HepG2 (cell line): ENCODE results near the gene TUT7. TPM values are rescaled to one million over a fixed set of nuclear protein-coding genes. Genes with fewer than 3 reads are reported as not detected.

Experiments used
- DMTF1 ChIP-seq: sonication (generic); formaldehyde crosslinking; IDR thresholded peaks from 2 replicates; pipeline ENCODE4 v1.4.0; 2020; ENCODE audit warnings: mild to moderate bottlenecking, missing genetic modification reagents
- GLMP ChIP-seq: sonication (generic); formaldehyde crosslinking; IDR thresholded peaks from 2 replicates; pipeline ENCODE4 v1.9.0; 2021; ENCODE audit warnings: missing genetic modification reagents, mild to moderate bottlenecking, borderline replicate concordance
- HNRNPK ChIP-seq: fragments of 200-400 bp; formaldehyde crosslinking; IDR thresholded peaks from 2 replicates; pipeline ENCODE4 v1.6.1; 2018; ENCODE audit warnings: low read length, low read depth, moderate library complexity, mild to moderate bottlenecking; ENCODE audit not compliant: poor library complexity, severe bottlenecking
- MYPOP ChIP-seq: sonication (generic); formaldehyde crosslinking; IDR thresholded peaks from 2 replicates; pipeline ENCODE4 v1.8.1; 2023; ENCODE audit warnings: mild to moderate bottlenecking, moderate library complexity, missing genetic modification reagents
- NCOA1 ChIP-seq: sonication (generic); formaldehyde crosslinking; IDR thresholded peaks from 2 replicates; pipeline ENCODE4 v1.9.0; 2021; ENCODE audit warnings: missing genetic modification reagents
- NR3C1 ChIP-seq: sonication (generic); formaldehyde crosslinking; IDR thresholded peaks from 2 replicates; pipeline ENCODE4 v1.4.0; 2020; ENCODE audit warnings: missing genetic modification reagents
- PCBP1 ChIP-seq: fragments of 200-400 bp; formaldehyde crosslinking; IDR thresholded peaks from 2 replicates; pipeline ENCODE4 v1.6.1; 2017; ENCODE audit warnings: mild to moderate bottlenecking, low read depth, low read length, borderline replicate concordance
- RAD21 ChIP-seq: fragments of 450-650 bp; formaldehyde crosslinking; IDR thresholded peaks from 2 replicates; pipeline ENCODE4 v1.5.0; 2020; ENCODE audit warnings: mild to moderate bottlenecking
- RARA ChIP-seq: IDR thresholded peaks from 2 replicates; pipeline ENCODE4 v1.6.1; 2016; ENCODE audit warnings: missing genetic modification reagents, missing compliant biosample characterization
- RFX5 ChIP-seq: IDR thresholded peaks from 2 replicates; pipeline ENCODE4 v1.6.1; 2011; ENCODE audit warnings: low read depth, low read length, improper control_type of control experiment
- SNAI1 ChIP-seq: sonication (generic); formaldehyde crosslinking; IDR thresholded peaks from 2 replicates; pipeline ENCODE4 v1.5.0; 2020; ENCODE audit warnings: mild to moderate bottlenecking, missing genetic modification reagents, borderline replicate concordance
- TAF1 ChIP-seq: sonication (generic); formaldehyde crosslinking; IDR thresholded peaks from 2 replicates; pipeline ENCODE4 v1.4.0; 2020; ENCODE audit warnings: missing genetic modification reagents
- ZBTB10 ChIP-seq: sonication (generic); formaldehyde crosslinking; IDR thresholded peaks from 2 replicates; pipeline ENCODE4 v1.4.0; 2020; ENCODE audit warnings: missing genetic modification reagents, borderline replicate concordance
- ZNF446 ChIP-seq: sonication (generic); formaldehyde crosslinking; IDR thresholded peaks from 2 replicates; pipeline ENCODE4 v1.5.0; 2020; ENCODE audit warnings: mild to moderate bottlenecking, missing genetic modification reagents
- ZNF564 ChIP-seq: sonication (generic); formaldehyde crosslinking; IDR thresholded peaks from 2 replicates; pipeline ENCODE4 v1.8.1; 2023; ENCODE audit warnings: mild to moderate bottlenecking, missing genetic modification reagents
- ZNF580 ChIP-seq: IDR thresholded peaks from 2 replicates; pipeline ENCODE4 v1.6.1; 2016; ENCODE audit warnings: low read depth, borderline replicate concordance
- ZNF652 ChIP-seq: IDR thresholded peaks from 2 replicates; pipeline ENCODE4 v1.6.1; 2016; ENCODE audit warnings: low read depth, borderline replicate concordance
- polyA plus RNA-seq, 8 experiments: library from polyadenylated mRNA; depleted of rRNA in 3 of 8; stranded (reverse) in 7 of 8; unstranded in 1 of 8; fragments of >200 nt; fragmentation: Illumina TruSeq in 4 of 8; extraction: Trizol in 4 of 8; gene quantifications; 2 replicates each; pipeline versions ENCODE4 v1.2.1 to v1.2.3, GENCODE V29; 2011 to 2016; ENCODE audit warnings: low read depth in 4 of 8, missing spikeins in 1 of 8, mixed read lengths in 1 of 8; ENCODE audit not compliant: insufficient read depth in 1 of 8
- total RNA-seq, 5 experiments: library from RNA; depleted of rRNA; stranded (reverse); fragments of >200 nt; fragmentation: Illumina TruSeq; extraction: Trizol; gene quantifications; 2 replicates each; pipeline ENCODE4 v1.2.3, GENCODE V29; 2016; ENCODE audit warnings: low read depth in 1 of 5

The TUT7 gene
- total and polyA plus RNA-seq, 2 of the 13 experiments (the other 11 are each of a cell fraction or from before 2014, with no cell fraction given): 12.0 to 19.4 TPM

GRCh38 chr9:86281593-86282076, 72.6 kb downstream of the TUT7 start (continued):
- TF ChIP-seq ZNF446 (CRISPR knock-in tag) (peak; percentile 25; the same call in 1 of the 2 replicates), RARA (CRISPR knock-in tag) (peak; percentile 67), NR3C1 (CRISPR knock-in tag) (no peak), ZBTB10 (CRISPR knock-in tag) (peak; percentile 15; the same call in 1 of the 2 replicates), DMTF1 (CRISPR knock-in tag) (no peak), RFX5 (no peak), SNAI1 (peak; percentile 88; the same call in 1 of the 2 replicates), PCBP1 (no peak), RAD21 (CRISPR knock-in tag) (peak; percentile 11; the same call in 1 of the 2 replicates), MYPOP (CRISPR knock-in tag) (peak; percentile 20; the same call in 1 of the 2 replicates), HNRNPK (peak; percentile 2), GLMP (CRISPR knock-in tag) (0 out of 2 replicates have a peak, but pooled peaks have one; percentile 17), ZNF564 (CRISPR knock-in tag) (peak; percentile 35; the same call in 1 of the 2 replicates), ZNF580 (CRISPR knock-in tag) (0 out of 2 replicates have a peak, but pooled peaks have one; percentile 17), ZNF652 (peak; percentile 72), TAF1 (CRISPR knock-in tag) (no peak), NCOA1 (CRISPR knock-in tag) (0 out of 2 replicates have a peak, but pooled peaks have one; percentile 46)
